Astrocyte (in vitro differentiated cells and primary cell): ENCODE results near the gene ZNF326.

Experiments
- EZH2 ChIP-seq: IDR thresholded peaks from 2 replicates; pipeline ENCODE4 v1.6.1; 2012; ENCODE audit warnings: mild to moderate bottlenecking, low read length, inconsistent platforms; ENCODE audit not compliant: insufficient read depth
- TF ChIP-seq, protein P1 (sequence below): IDR thresholded peaks from 2 replicates; pipeline ENCODE4 v1.5.1; 2011; ENCODE audit warnings: low read depth, mild to moderate bottlenecking, inconsistent platforms, low read length, moderate library complexity; ENCODE audit not compliant: insufficient read depth

GRCh38 chr1:90074137-90074536 lies 79.2 kb downstream of the ZNF326 start:
- TF ChIP-seq, protein P1, sequence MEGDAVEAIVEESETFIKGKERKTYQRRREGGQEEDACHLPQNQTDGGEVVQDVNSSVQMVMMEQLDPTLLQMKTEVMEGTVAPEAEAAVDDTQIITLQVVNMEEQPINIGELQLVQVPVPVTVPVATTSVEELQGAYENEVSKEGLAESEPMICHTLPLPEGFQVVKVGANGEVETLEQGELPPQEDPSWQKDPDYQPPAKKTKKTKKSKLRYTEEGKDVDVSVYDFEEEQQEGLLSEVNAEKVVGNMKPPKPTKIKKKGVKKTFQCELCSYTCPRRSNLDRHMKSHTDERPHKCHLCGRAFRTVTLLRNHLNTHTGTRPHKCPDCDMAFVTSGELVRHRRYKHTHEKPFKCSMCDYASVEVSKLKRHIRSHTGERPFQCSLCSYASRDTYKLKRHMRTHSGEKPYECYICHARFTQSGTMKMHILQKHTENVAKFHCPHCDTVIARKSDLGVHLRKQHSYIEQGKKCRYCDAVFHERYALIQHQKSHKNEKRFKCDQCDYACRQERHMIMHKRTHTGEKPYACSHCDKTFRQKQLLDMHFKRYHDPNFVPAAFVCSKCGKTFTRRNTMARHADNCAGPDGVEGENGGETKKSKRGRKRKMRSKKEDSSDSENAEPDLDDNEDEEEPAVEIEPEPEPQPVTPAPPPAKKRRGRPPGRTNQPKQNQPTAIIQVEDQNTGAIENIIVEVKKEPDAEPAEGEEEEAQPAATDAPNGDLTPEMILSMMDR, result no peak
- no peak for TF ChIP-seq EZH2
